Liver (tissue), 3 donors: ENCODE data around the gene SRSF9.

ENCODE experiments used
- CTCF ChIP-seq: fragments of 150-350 bp; IDR thresholded peaks from 2 replicates; pipeline ENCODE4 v1.5.1; 2017; ENCODE audit warnings: improper control_type of control experiment, low read depth, low read length; ENCODE audit not compliant: missing input control
- GABPA ChIP-seq, 2 donors: IDR thresholded peaks in 1 of 2; conservative IDR thresholded peaks in 1 of 2; 2 replicates each; pipeline ENCODE4 v1.6.1; 2016; ENCODE audit warnings: antibody characterized with exemption in 2 of 2, mild to moderate bottlenecking in 1 of 2, moderate library complexity in 1 of 2
- JUND ChIP-seq, 2 donors: IDR thresholded peaks; 2 replicates each; pipeline ENCODE4 v1.6.1; 2016; ENCODE audit warnings: antibody characterized with exemption in 2 of 2
- RAD21 ChIP-seq, 2 donors: IDR thresholded peaks; 2 replicates each; pipeline ENCODE4 v1.6.1; 2016; ENCODE audit warnings: antibody characterized with exemption in 2 of 2, mild to moderate bottlenecking in 2 of 2
- REST ChIP-seq: IDR thresholded peaks from 2 replicates; pipeline ENCODE4 v1.6.1; 2016; ENCODE audit warnings: antibody characterized with exemption, mild to moderate bottlenecking
- TAF1 ChIP-seq: conservative IDR thresholded peaks from 2 replicates; pipeline ENCODE4 v1.6.1; 2016; ENCODE audit warnings: antibody characterized with exemption, mild to moderate bottlenecking
- YY1 ChIP-seq: IDR thresholded peaks from 2 replicates; pipeline ENCODE4 v1.6.1; 2016; ENCODE audit warnings: antibody characterized with exemption, mild to moderate bottlenecking
- donor health status: healthy.
- donor health status: healthy.

- TF ChIP-seq CTCF (no peak), TAF1 (no peak), JUND (IDR thresholded peaks at IDR 0.05) (no peak), REST (no peak), GABPA (IDR thresholded peaks at IDR 0.05 in 1 of 2, conservative IDR thresholded peaks at IDR 0.05 in 1 of 2) (no peak), RAD21 (IDR thresholded peaks at IDR 0.05) (no peak), YY1 (no peak)
Measured at GRCh38 chr12:120475643-120476042, 6.1 kb upstream of the SRSF9 start.
